ENCODE measurements around the gene PWP1.

Gene PWP1

DNA sequence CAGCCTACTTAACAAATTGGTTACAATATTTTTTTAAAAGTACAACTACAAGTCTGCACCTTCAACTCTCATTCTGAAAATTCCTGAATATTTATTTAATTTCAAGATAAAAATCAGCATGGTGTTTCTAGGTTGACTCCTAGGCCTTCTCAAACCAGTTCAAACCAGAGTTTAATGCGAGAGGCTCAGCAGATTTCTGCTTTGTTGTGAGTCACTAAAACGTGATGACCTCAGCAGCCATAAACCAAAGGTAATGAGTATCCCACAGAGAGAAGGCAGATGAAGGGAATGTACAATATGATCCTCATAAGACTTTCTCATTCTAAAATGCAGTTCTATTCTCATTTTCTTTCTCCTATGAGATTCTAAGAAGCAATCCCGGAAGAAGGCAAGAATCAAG, 73.8 kb downstream of the PWP1 start:
- DNase-seq (ENCODE audit: low spot score) = peak; percentile 82
- TF ChIP-seq, protein P1, sequence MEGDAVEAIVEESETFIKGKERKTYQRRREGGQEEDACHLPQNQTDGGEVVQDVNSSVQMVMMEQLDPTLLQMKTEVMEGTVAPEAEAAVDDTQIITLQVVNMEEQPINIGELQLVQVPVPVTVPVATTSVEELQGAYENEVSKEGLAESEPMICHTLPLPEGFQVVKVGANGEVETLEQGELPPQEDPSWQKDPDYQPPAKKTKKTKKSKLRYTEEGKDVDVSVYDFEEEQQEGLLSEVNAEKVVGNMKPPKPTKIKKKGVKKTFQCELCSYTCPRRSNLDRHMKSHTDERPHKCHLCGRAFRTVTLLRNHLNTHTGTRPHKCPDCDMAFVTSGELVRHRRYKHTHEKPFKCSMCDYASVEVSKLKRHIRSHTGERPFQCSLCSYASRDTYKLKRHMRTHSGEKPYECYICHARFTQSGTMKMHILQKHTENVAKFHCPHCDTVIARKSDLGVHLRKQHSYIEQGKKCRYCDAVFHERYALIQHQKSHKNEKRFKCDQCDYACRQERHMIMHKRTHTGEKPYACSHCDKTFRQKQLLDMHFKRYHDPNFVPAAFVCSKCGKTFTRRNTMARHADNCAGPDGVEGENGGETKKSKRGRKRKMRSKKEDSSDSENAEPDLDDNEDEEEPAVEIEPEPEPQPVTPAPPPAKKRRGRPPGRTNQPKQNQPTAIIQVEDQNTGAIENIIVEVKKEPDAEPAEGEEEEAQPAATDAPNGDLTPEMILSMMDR (conservative IDR thresholded peaks at IDR 0.05; ENCODE audit: low read depth) = no peak
- CTCF ChIA-PET = interaction anchor here (0.6 kb wide), 1 partner anchor 1449 kb away, joined by 4 read pairs; no protein-coding TSS in a partner anchor
- peak overlapping the region; percentile 66 for H3K27ac ChIP-seq
- POLR2A ChIA-PET (ENCODE audit: low non-redundant PET) = no interaction called here

DNA sequence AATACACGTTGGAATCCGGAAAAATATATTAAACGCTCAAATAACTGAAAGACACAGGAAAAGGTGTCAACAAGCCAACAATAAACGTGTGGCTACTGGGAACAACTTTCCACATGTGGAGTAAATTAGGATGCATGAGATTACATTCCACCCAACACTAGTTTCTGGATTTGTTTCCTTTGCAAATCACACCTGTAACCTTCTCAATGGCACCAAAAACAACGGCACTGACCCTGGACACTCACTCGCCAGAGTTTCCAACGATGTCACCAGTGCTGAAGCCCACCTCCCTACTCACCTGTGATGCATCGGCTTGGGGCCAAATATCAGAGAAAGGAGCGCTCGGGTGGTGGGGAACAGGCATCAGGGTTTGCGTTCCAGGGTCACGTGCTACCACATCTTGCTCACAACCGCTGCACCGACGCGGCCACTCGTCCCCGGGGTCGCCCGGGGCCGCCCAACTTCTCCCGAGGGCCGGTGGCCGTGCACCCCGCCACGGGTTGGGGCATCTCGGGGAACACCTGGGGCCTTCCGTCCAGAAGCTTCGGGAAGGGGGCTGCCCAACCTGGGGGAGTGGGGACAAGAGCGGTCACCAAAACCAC, 74.7 kb downstream of the PWP1 start:
- TF ChIP-seq, protein P1 (conservative IDR thresholded peaks at IDR 0.05; ENCODE audit: low read depth) = no peak
- ChIA-PET CTCF (interaction anchor here (0.7 kb wide), 1 partner anchor 124 kb away, joined by 3 read pairs; no protein-coding TSS in a partner anchor), POLR2A (ENCODE audit: low non-redundant PET) (no interaction called here)
- peak; percentile 18 for DNase-seq (ENCODE audit: low spot score)
- peak overlapping the region; percentile 77 for H3K27ac ChIP-seq

DNA sequence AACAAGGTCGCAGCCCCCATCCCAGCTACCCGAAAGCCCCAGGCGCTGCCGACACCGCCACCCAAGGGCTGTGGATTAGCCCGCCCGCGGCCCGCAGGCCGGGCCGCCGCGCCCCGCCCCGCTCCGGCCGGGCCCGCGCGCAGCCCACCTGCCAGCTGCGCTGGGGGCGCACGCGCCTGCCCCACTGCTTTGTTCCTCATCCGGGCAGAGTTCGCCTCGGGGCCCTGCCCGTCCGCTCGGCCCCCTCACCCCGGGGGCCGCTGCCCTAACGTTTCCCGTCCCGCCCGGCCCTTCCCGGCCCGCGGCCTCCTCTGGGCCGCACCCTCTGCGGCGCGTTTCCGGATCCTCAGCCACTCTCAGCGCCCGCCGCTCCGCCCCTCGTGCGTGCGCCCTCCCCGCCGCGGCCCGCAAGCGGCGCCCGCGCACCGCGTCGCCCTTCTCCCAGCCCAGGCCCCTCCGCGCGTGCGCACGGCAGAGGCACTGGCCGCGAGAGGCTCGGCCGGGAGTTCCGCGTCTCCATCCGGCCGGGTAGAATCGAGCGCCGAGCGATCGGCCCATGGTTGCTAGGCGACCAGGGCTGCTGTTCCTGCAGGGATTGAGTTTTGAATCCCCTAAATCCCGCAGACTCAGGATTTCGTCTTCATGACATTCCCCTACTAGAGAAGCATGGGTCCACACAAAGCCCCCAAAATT, 75.4 kb downstream of the PWP1 start, which contains the start of gene PRDM4:
Gene PRDM4 (minus strand): TSS at position 329 of the 693 bp plus-strand sequence. CDS start 622 bp downstream, outside the sequence.
- ChIA-PET POLR2A (ENCODE audit: low non-redundant PET) (no interaction called here), CTCF (interaction anchor here (0.7 kb wide), 1 partner anchor 124 kb away, joined by 3 read pairs; no protein-coding TSS in a partner anchor)
- H3K27ac ChIP-seq = peak within 1 kb of the TSS; percentile 77
- peak; percentile 97 for DNase-seq (ENCODE audit: low spot score)
- TF ChIP-seq, protein P1 (conservative IDR thresholded peaks at IDR 0.05; ENCODE audit: low read depth) = peak; percentile 46

DNA sequence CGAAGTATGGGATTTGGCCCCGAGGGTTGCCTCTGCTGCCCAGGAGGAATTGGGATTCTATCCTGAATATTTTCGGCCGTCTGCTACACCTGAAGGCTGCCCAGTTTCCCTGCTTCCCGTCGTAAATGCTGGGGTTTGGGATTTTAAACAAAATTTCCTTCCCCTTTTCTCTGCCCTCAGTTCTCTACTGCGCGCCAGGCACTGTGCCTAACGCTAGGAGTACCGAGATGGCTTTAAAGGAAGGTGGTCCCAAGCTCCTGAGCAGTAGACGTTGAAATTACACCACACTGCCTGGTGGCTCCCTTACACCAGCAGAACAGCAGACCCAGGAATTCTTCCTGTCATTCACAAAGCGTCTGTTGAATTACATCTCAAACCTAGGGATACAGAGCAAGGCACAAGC, 75.9 kb downstream of the PWP1 start:
- ChIA-PET CTCF (no interaction called here), POLR2A (ENCODE audit: low non-redundant PET) (no interaction called here)
- TF ChIP-seq, protein P1 (conservative IDR thresholded peaks at IDR 0.05; ENCODE audit: low read depth) = no peak
- peak overlapping the region; percentile 77 for H3K27ac ChIP-seq
- no peak for DNase-seq (ENCODE audit: low spot score)

Measured in RWPE1 (cell line).